Ishikawa (cell line): ENCODE data around the gene GRID1.

ENCODE experiments used
- CREB1 ChIP-seq: IDR thresholded peaks from 2 replicates; pipeline ENCODE4 v1.6.1; 2012; ENCODE audit warnings: low read depth
- EGR1 ChIP-seq: IDR thresholded peaks from 2 replicates; pipeline ENCODE4 v1.6.1; 2012
- EP300 ChIP-seq: IDR thresholded peaks from 2 replicates; pipeline ENCODE4 v1.6.1; 2012; ENCODE audit warnings: borderline replicate concordance
- FOXM1 ChIP-seq: IDR thresholded peaks from 2 replicates; pipeline ENCODE4 v1.6.1; 2012; ENCODE audit warnings: low read depth, borderline replicate concordance
- NFIC ChIP-seq: IDR thresholded peaks from 2 replicates; pipeline ENCODE4 v1.6.1; 2012
- RAD21 ChIP-seq: IDR thresholded peaks from 2 replicates; pipeline ENCODE4 v1.6.1; 2012; ENCODE audit warnings: low read depth
- TCF12 ChIP-seq: IDR thresholded peaks from 2 replicates; pipeline ENCODE4 v1.6.1; 2012; ENCODE audit warnings: low read depth
- TEAD4 ChIP-seq: IDR thresholded peaks from 2 replicates; pipeline ENCODE4 v1.6.1; 2012
- YY1 ChIP-seq: IDR thresholded peaks from 2 replicates; pipeline ENCODE4 v1.6.1; 2012; ENCODE audit warnings: low read depth
- TF ChIP-seq, protein P1 (sequence below): IDR thresholded peaks from 2 replicates; pipeline ENCODE4 v1.6.1; 2012

DNA sequence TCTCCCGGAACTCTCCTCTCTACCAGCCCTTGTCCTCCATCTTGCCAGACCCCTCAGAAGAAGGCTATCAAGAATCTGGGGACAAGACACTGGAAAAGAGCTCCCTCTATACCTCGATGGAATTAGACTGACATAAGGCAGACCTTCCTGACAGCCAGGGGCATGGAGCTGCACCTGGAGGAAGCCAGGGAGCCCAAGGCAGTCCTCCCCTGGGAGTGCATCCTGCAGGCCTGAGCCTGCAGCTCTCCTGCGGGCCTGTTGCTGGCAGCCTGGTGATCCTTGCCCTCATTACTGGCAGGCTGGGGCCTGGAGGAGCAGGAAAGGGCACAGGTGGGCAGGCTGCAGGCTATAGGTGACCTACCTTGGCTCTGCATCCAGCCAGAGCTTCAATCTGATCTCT, 323.4 kb downstream of the GRID1 start:
- TF ChIP-seq EP300, result no peak
- TF ChIP-seq YY1, result no peak
- TF ChIP-seq RAD21, result no peak
- TF ChIP-seq EGR1, result no peak
- no peak for TF ChIP-seq FOXM1
- TF ChIP-seq NFIC, result no peak
- no peak for TF ChIP-seq TEAD4
- TF ChIP-seq TCF12, result no peak
- TF ChIP-seq, protein P1, sequence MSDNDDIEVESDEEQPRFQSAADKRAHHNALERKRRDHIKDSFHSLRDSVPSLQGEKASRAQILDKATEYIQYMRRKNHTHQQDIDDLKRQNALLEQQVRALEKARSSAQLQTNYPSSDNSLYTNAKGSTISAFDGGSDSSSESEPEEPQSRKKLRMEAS, result no peak
- TF ChIP-seq CREB1, result no peak
